ENCODE results near the gene ETFB.
A peak's percentile ranks its signal among the peaks of the same experiment; 100 is the strongest.

ETFB gene

GRCh38 chr19:51345076-51345620 is 21.0 kb downstream of the ETFB start:
- POLR2A ChIA-PET = no interaction called here
- CTCF ChIA-PET = no interaction called here

GRCh38 chr19:51342631-51343569 is 23.3 kb downstream of the ETFB start:
- CTCF ChIA-PET = no interaction called here
- TF ChIP-seq L3MBTL2 (conservative IDR thresholded peaks at IDR 0.05) (no peak), PKNOX1 (IDR thresholded peaks at IDR 0.05) (no peak), FOXA1 (IDR thresholded peaks at IDR 0.05) (no peak), SP1 (IDR thresholded peaks at IDR 0.05) (no peak), BHLHE40 (IDR thresholded peaks at IDR 0.05; ENCODE audit: borderline replicate concordance) (no peak), FOXK2 (IDR thresholded peaks at IDR 0.05) (no peak), ELF4 (IDR thresholded peaks at IDR 0.05) (no peak), TARDBP (IDR thresholded peaks at IDR 0.05) (no peak)
- DNase-seq (ENCODE audit: extremely low spot score) = no peak
- POLR2A ChIA-PET = interaction anchor here (1.1 to 5.9 kb wide), 5 partner anchors 11 to 52 kb away, joined by 3 to 40 read pairs (median 5); partner anchors contain the start of gene ETFB

More at GRCh38 chr19:51345076-51345620, 21.0 kb downstream of the ETFB start:
- no peak for TF ChIP-seq CTBP1 (IDR thresholded peaks at IDR 0.05; ENCODE audit: borderline replicate concordance)
- no peak for DNase-seq (ENCODE audit: extremely low spot score)

- TF ChIP-seq ELF4 (IDR thresholded peaks at IDR 0.05) (no peak), SUZ12 (IDR thresholded peaks at IDR 0.05) (no peak), LEF1 (IDR thresholded peaks at IDR 0.05; ENCODE audit: borderline replicate concordance) (no peak)
- POLR2A ChIA-PET = interaction anchor here (1.1 to 5.9 kb wide), 4 partner anchors 12 to 53 kb away, joined by 3 to 40 read pairs (median 10); partner anchors contain the start of gene ETFB
- CTCF ChIA-PET = no interaction called here
- DNase-seq (ENCODE audit: extremely low spot score) = no peak
Measured at GRCh38 chr19:51341976-51342580, 24.1 kb downstream of the ETFB start, which contains the start of gene VSIG10L. Gene VSIG10L (minus strand): TSS chr19:51342139. CDS start chr19:51342124, 15 bp downstream.

GRCh38 chr19:51341066-51341465 is 25.1 kb downstream of the ETFB start:
- DNase-seq (ENCODE audit: extremely low spot score) = no peak
- POLR2A ChIA-PET = interaction anchor here (0.8 to 5.9 kb wide), 4 partner anchors 9 to 53 kb away, joined by 3 to 40 read pairs (median 12); partner anchors contain the start of gene ETFB
- CTCF ChIA-PET = no interaction called here
- no peak for TF ChIP-seq SUZ12 (IDR thresholded peaks at IDR 0.05)
- TF ChIP-seq FOXA1 (IDR thresholded peaks at IDR 0.05) = no peak
- TF ChIP-seq ELF4 (IDR thresholded peaks at IDR 0.05) = no peak
- no peak for TF ChIP-seq L3MBTL2 (conservative IDR thresholded peaks at IDR 0.05)
- TF ChIP-seq HDGF (IDR thresholded peaks at IDR 0.05; ENCODE audit: borderline replicate concordance) = no peak
- no peak for TF ChIP-seq SP1 (IDR thresholded peaks at IDR 0.05)
- no peak for TF ChIP-seq TARDBP (IDR thresholded peaks at IDR 0.05)
- TF ChIP-seq LEF1 (IDR thresholded peaks at IDR 0.05; ENCODE audit: borderline replicate concordance) = no peak
- TF ChIP-seq ZNF384 (IDR thresholded peaks at IDR 0.05) = no peak
- no peak for TF ChIP-seq FOXM1 (IDR thresholded peaks at IDR 0.05; ENCODE audit: borderline replicate concordance)
- no peak for TF ChIP-seq FOXK2 (IDR thresholded peaks at IDR 0.05)
- TF ChIP-seq PKNOX1 (IDR thresholded peaks at IDR 0.05) = no peak
- TF ChIP-seq BHLHE40 (IDR thresholded peaks at IDR 0.05; ENCODE audit: borderline replicate concordance) = no peak
- no peak for TF ChIP-seq NFRKB (IDR thresholded peaks at IDR 0.05)
- no peak for TF ChIP-seq ARNT (IDR thresholded peaks at IDR 0.05)
- TF ChIP-seq CTBP1 (IDR thresholded peaks at IDR 0.05; ENCODE audit: borderline replicate concordance) = no peak

GRCh38 chr19:51339687-51340656 is 26.2 kb downstream of the ETFB start:
- POLR2A ChIA-PET = interaction anchor here (0.5 to 5.9 kb wide), 8 partner anchors 10 to 54 kb away, joined by 3 to 40 read pairs (median 4); partner anchors contain the start of gene ETFB
- CTCF ChIA-PET = interaction anchor here (0.6 to 1.1 kb wide), 2 partner anchors 26 to 41 kb away, joined by 3 to 6 read pairs; partner anchors contain the start of gene ETFB
- peak; percentile 98 for DNase-seq (ENCODE audit: extremely low spot score)
- no peak for TF ChIP-seq NFRKB (IDR thresholded peaks at IDR 0.05)
- no peak for TF ChIP-seq ELF4 (IDR thresholded peaks at IDR 0.05)
- TF ChIP-seq HDGF (IDR thresholded peaks at IDR 0.05; ENCODE audit: borderline replicate concordance) = no peak
- no peak for TF ChIP-seq FOXA1 (IDR thresholded peaks at IDR 0.05)
- no peak for TF ChIP-seq BHLHE40 (IDR thresholded peaks at IDR 0.05; ENCODE audit: borderline replicate concordance)
- peak; percentile 92 for TF ChIP-seq PKNOX1 (IDR thresholded peaks at IDR 0.05)
- no peak for TF ChIP-seq SP1 (IDR thresholded peaks at IDR 0.05)
- no peak; the same call in 1 of the 2 replicates for TF ChIP-seq FOXM1 (IDR thresholded peaks at IDR 0.05; ENCODE audit: borderline replicate concordance)
- no peak for TF ChIP-seq CTBP1 (IDR thresholded peaks at IDR 0.05; ENCODE audit: borderline replicate concordance)
- no peak for TF ChIP-seq SUZ12 (IDR thresholded peaks at IDR 0.05)
- peak; percentile 81 for TF ChIP-seq L3MBTL2 (conservative IDR thresholded peaks at IDR 0.05)
- TF ChIP-seq LEF1 (IDR thresholded peaks at IDR 0.05; ENCODE audit: borderline replicate concordance) = no peak
- TF ChIP-seq FOXK2 (IDR thresholded peaks at IDR 0.05) = no peak
- TF ChIP-seq ARNT (IDR thresholded peaks at IDR 0.05) = no peak
- no peak for TF ChIP-seq TARDBP (IDR thresholded peaks at IDR 0.05)
- no peak for TF ChIP-seq ZNF384 (IDR thresholded peaks at IDR 0.05)

Measured in HEK293T (cell line).